ENCODE results near the gene LEUTX. TPM values are rescaled to one million over a fixed set of nuclear protein-coding genes. Genes with fewer than 3 reads are reported as not detected.

LEUTX gene
- polyA plus RNA-seq, 1 of the 3 experiments (the other 2 are of a cell fraction): not detected

DNA sequence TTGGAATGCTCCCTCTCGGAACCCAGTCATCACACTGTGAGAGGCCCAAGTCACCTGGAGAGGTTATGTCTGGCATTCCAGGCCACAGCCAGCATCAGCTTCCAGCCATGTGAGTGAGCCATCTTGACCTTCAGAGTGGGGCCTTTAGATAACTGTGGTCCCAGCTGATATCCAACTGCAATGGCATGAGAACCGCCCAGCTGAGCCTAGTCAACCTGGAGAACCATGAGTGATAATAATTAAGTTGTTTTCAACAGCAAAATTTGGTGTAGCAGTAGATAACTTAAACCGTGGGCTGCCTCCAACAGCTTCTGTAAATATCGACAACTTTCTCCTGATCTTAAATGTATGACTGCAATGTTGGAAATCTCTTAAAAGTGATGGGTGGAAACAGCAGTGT, 30.7 kb downstream of the LEUTX start:
- H3K4me2 ChIP-seq: no peak overlapping the region
- DNase-seq: no peak
- H3K9me2 ChIP-seq: no peaks in the 10 kb centered on the region
- H3K36me3 ChIP-seq (replicated peaks in 1 of 2; ENCODE audit: control insufficient read depth in 1 of 2, insufficient read depth in 2 of 2, low read length in 1 of 2): no peaks in the 10 kb centered on the region
- no peaks in the 10 kb centered on the region for H3K9me3 ChIP-seq
- H3K79me2 ChIP-seq (ENCODE audit: insufficient read depth): no peaks in the 10 kb centered on the region
- H3K4me3 ChIP-seq (ENCODE audit: low read depth in 2 of 2, low read length in 1 of 2): no peak overlapping the region
- ChIA-PET POLR2A (no interaction called here), CTCF (interaction anchor here (1.7 to 2.0 kb wide), 2 partner anchors 17 to 35 kb away, joined by 6 to 9 read pairs; no protein-coding TSS in a partner anchor)
- no peaks in the 10 kb centered on the region for H4K20me1 ChIP-seq (ENCODE audit: insufficient read depth)
- H3K27me3 ChIP-seq (ENCODE audit: insufficient read depth): peaks cover under 1% of the 10 kb centered on the region
- H3K9ac ChIP-seq: no peak overlapping the region
- H3F3A ChIP-seq (replicated peaks; ENCODE audit: insufficient read depth): no peaks in the 10 kb centered on the region
- H3K4me1 ChIP-seq (ENCODE audit: control insufficient read depth in 1 of 2, insufficient read depth in 2 of 2, low read depth in 1 of 2, low read length in 1 of 2): no peaks in the 10 kb centered on the region
- no peak overlapping the region for H3K27ac ChIP-seq (ENCODE audit: low read depth in 2 of 2, low read length in 1 of 2)
- TF ChIP-seq TAF1 (IDR thresholded peaks at IDR 0.05; ENCODE audit: borderline replicate concordance, low read depth, low read length) (no peak), FOXM1 (IDR thresholded peaks at IDR 0.05; ENCODE audit: low read depth) (no peak), RFX5 (IDR thresholded peaks at IDR 0.05; ENCODE audit: low read length) (no peak), NRF1 (IDR thresholded peaks at IDR 0.05; ENCODE audit: low read depth, low read length) (no peak), RCOR1 (IDR thresholded peaks at IDR 0.05; ENCODE audit: low read length) (no peak)
- TF ChIP-seq, protein P1, sequence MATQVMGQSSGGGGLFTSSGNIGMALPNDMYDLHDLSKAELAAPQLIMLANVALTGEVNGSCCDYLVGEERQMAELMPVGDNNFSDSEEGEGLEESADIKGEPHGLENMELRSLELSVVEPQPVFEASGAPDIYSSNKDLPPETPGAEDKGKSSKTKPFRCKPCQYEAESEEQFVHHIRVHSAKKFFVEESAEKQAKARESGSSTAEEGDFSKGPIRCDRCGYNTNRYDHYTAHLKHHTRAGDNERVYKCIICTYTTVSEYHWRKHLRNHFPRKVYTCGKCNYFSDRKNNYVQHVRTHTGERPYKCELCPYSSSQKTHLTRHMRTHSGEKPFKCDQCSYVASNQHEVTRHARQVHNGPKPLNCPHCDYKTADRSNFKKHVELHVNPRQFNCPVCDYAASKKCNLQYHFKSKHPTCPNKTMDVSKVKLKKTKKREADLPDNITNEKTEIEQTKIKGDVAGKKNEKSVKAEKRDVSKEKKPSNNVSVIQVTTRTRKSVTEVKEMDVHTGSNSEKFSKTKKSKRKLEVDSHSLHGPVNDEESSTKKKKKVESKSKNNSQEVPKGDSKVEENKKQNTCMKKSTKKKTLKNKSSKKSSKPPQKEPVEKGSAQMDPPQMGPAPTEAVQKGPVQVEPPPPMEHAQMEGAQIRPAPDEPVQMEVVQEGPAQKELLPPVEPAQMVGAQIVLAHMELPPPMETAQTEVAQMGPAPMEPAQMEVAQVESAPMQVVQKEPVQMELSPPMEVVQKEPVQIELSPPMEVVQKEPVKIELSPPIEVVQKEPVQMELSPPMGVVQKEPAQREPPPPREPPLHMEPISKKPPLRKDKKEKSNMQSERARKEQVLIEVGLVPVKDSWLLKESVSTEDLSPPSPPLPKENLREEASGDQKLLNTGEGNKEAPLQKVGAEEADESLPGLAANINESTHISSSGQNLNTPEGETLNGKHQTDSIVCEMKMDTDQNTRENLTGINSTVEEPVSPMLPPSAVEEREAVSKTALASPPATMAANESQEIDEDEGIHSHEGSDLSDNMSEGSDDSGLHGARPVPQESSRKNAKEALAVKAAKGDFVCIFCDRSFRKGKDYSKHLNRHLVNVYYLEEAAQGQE (IDR thresholded peaks at IDR 0.05; ENCODE audit: low read depth, low read length): no peak
- TF ChIP-seq, protein P2, sequence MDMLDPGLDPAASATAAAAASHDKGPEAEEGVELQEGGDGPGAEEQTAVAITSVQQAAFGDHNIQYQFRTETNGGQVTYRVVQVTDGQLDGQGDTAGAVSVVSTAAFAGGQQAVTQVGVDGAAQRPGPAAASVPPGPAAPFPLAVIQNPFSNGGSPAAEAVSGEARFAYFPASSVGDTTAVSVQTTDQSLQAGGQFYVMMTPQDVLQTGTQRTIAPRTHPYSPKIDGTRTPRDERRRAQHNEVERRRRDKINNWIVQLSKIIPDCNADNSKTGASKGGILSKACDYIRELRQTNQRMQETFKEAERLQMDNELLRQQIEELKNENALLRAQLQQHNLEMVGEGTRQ (IDR thresholded peaks at IDR 0.05; ENCODE audit: borderline replicate concordance, low read depth, low read length): no peak
- 61% methylated on average over 4 of the region's 4 CpGs for WGBS (ENCODE audit: low lambda C conversion rate)
- H2AFZ ChIP-seq (ENCODE audit: low read depth): no peak overlapping the region

DNA sequence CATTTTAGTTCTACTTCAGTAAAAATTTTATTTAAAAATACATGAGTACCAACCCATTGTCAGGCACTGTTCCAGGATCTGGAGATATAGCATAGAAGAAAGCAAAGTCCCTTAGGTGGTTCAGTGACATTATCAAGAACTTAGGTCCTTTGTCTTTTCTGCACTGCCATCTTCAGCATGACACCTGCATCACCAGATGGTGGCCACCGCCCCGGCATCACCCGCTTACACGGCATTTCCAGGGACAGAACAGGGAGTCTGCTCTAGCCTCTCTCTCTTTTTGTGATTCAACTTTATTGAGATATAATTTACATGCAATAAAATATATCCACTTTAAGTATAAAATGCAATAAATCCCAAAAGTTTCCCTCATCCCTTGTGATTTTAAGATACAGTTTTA, 31.8 kb downstream of the LEUTX start:
- CTCF ChIA-PET: interaction anchor here (1.1 kb wide), 1 partner anchor 34 kb away, joined by 3 read pairs; no protein-coding TSS in a partner anchor
- Histone ChIP-seq H3K9me2 (no peaks in the 10 kb centered on the region), H4K20me1 (ENCODE audit: insufficient read depth) (no peaks in the 10 kb centered on the region), H3K36me3 (replicated peaks in 1 of 2; ENCODE audit: control insufficient read depth in 1 of 2, insufficient read depth in 2 of 2, low read length in 1 of 2) (no peaks in the 10 kb centered on the region), H3K9ac (no peak overlapping the region), H3K79me2 (ENCODE audit: insufficient read depth) (no peaks in the 10 kb centered on the region), H3K9me3 (no peaks in the 10 kb centered on the region), H3K27ac (ENCODE audit: low read depth in 2 of 2, low read length in 1 of 2) (no peak overlapping the region), H3F3A (replicated peaks; ENCODE audit: insufficient read depth) (no peaks in the 10 kb centered on the region), H3K4me3 (ENCODE audit: low read depth in 2 of 2, low read length in 1 of 2) (no peak overlapping the region), H3K4me1 (ENCODE audit: control insufficient read depth in 1 of 2, insufficient read depth in 2 of 2, low read depth in 1 of 2, low read length in 1 of 2) (no peaks in the 10 kb centered on the region), H3K27me3 (ENCODE audit: insufficient read depth) (no peaks in the 10 kb centered on the region), H3K4me2 (no peak overlapping the region), H2AFZ (ENCODE audit: low read depth) (no peak overlapping the region)
- POLR2A ChIA-PET: no interaction called here
- DNase-seq: no peak
- whole genome bisulfite sequencing (ENCODE audit: low lambda C conversion rate): 40% methylated on average over 4 of the region's 4 CpGs
- no peak for TF ChIP-seq GABPA (IDR thresholded peaks at IDR 0.05; ENCODE audit: low read depth)
- no peak for TF ChIP-seq RAD21 (IDR thresholded peaks at IDR 0.05; ENCODE audit: low read length)
- TF ChIP-seq, protein P3, sequence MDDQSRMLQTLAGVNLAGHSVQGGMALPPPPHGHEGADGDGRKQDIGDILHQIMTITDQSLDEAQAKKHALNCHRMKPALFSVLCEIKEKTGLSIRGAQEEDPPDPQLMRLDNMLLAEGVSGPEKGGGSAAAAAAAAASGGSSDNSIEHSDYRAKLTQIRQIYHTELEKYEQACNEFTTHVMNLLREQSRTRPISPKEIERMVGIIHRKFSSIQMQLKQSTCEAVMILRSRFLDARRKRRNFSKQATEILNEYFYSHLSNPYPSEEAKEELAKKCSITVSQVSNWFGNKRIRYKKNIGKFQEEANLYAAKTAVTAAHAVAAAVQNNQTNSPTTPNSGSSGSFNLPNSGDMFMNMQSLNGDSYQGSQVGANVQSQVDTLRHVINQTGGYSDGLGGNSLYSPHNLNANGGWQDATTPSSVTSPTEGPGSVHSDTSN (IDR thresholded peaks at IDR 0.05): no peak
- no peak for TF ChIP-seq TEAD4 (IDR thresholded peaks at IDR 0.05; ENCODE audit: borderline replicate concordance, insufficient read depth)
- TF ChIP-seq, protein P2 (IDR thresholded peaks at IDR 0.05; ENCODE audit: borderline replicate concordance, low read depth, low read length): no peak
- TF ChIP-seq FOXM1 (IDR thresholded peaks at IDR 0.05; ENCODE audit: low read depth): no peak
- TF ChIP-seq, protein P1 (IDR thresholded peaks at IDR 0.05; ENCODE audit: low read depth, low read length): no peak
- TF ChIP-seq, protein P4, sequence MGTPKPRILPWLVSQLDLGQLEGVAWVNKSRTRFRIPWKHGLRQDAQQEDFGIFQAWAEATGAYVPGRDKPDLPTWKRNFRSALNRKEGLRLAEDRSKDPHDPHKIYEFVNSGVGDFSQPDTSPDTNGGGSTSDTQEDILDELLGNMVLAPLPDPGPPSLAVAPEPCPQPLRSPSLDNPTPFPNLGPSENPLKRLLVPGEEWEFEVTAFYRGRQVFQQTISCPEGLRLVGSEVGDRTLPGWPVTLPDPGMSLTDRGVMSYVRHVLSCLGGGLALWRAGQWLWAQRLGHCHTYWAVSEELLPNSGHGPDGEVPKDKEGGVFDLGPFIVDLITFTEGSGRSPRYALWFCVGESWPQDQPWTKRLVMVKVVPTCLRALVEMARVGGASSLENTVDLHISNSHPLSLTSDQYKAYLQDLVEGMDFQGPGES (IDR thresholded peaks at IDR 0.05; ENCODE audit: low read depth, low read length): no peak
